ENCODE measurements around the gene FAHD2B.
"Not testable (repeated sequence)": the region's sequence is repeated elsewhere in the genome, so short reads cannot be mapped to it uniquely, and the experiment has no call there.

The FAHD2B gene

DNA sequence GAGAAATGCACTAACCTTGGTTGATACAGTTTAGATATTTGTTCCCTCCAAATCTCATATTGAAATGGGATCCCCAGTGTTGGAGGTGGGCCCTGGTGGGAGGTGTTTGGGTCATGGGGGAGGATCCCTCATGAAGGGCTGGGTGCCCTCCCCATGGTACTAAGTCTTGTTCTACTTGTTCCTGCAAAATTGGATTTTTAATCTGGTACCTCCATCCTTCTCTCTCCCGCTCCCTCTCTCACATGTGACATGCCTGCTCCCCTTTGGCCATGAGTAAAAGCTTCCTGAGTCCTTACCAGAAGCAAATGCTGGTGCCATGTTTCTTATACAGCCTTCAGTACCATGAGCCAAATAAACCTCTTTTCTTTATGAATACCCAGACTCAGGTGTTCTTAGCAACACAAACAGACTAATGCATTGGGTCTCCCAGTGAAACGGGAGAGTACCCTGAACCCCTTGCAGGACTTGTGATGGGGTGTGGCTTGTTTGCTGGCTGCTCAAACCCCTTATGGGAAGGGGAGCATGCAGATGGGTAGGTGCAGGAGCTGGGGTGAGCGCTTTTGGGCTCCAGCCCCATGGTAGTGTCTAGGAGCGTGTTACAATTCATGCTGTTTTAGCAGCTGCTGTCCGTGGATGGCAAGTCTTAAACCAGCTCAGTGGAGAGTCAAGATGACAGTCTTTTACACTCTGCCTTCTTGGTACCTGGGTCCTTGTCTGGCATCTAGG lies 27.2 kb downstream of the FAHD2B start:
- no peak for DNase-seq

- not testable (repeated sequence) for DNase-seq
Measured at GRCh38 chr2:97066030-97066429, 28.7 kb downstream of the FAHD2B start.

- DNase-seq, result not testable (repeated sequence)
Measured at GRCh38 chr2:97062020-97062419, 32.7 kb downstream of the FAHD2B start.

DNA sequence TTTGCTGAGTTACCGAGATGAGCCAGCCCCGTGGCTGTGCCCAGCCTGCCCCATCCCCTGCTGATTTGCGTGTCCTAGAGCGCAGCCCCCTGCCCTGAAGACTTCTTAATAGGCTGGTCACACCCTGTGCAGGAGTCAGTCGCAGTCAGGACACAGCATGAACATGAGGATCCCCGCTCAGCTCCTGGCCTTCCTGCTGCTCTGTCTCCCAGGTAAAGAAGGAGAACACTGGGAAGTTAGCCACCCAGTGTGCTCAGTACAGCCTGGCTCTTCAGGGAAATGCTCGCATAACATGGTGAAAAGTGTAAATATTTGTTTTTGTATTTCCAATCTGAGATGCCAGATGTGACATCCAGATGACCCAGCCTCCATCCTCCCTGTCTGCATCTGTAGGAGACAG lies 34.9 kb downstream of the FAHD2B start:
- not testable (repeated sequence) for DNase-seq

DNA sequence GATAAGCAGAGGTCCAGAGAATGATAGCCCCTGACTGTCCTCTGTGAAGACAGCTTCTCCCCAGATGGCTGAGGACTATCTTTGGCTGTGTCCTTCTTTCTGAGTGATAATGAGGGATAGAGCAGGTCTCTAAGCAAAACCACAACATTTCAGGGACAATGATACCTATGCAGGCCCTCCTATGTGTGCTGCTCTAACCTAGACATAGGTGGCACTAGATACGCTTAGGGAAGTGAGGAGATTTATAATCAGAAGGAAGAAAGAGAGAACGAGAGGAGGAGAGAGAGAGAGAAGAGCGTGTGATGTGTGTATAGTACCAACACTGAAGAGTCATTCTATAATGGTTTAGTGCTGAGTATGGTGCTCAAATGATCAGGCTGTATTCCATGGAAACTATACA lies 38.5 kb downstream of the FAHD2B start:
- not testable (repeated sequence) for DNase-seq

DNA sequence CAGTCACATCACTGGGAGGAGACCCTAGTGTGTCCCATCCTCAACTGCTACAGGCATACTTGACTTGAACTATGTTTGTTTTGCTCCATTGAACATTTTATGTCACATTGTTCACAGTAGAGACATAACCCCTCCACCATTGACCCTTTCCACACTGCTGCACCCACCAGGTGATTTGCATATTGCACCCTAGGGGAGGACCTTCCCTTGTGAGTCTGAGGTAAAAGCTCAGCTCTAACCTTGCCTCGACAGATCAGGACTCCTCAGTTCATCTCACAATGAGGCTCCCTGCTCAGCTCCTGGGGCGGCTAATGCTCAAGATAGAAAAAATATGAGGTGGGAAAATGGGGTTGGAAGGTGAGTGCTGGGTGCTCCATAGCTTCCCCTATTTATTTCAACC lies 44.6 kb downstream of the FAHD2B start:
- not testable (repeated sequence) for DNase-seq

- not testable (repeated sequence) for DNase-seq
Measured at GRCh38 chr2:97048448-97048847, 46.2 kb downstream of the FAHD2B start.

- not testable (repeated sequence) for DNase-seq
Measured at GRCh38 chr2:97046676-97047075, 48.0 kb downstream of the FAHD2B start.

- not testable (repeated sequence) for DNase-seq
Measured at GRCh38 chr2:97045895-97046499, 48.7 kb downstream of the FAHD2B start.
